ENCODE results near the gene OR10H2. TPM values are rescaled to one million over a fixed set of nuclear protein-coding genes. Genes with fewer than 3 reads are reported as not detected.

OR10H2 gene
- total and polyA plus RNA-seq, 12 donors: not detected

GRCh38 chr19:15721268-15721667, 6.6 kb upstream of the OR10H2 start:
- Histone ChIP-seq H3K4me3 (no peak overlapping the region), H3K36me3 (no peaks in the 10 kb centered on the region), H3K27me3 (peaks cover 0 to 50% (median 39%) of the 10 kb centered on the region in 7 donors), H3K4me1 (no peaks in the 10 kb centered on the region), H3K27ac (no peak overlapping the region), H3K9me3 (peaks cover 0 to 7% (median 0%) of the 10 kb centered on the region in 11 donors)
- intact Hi-C loops (cut with DNase I): no loop called here
- ATAC-seq: no peak
- TF ChIP-seq CTCF (IDR thresholded peaks at IDR 0.05): no peak
- DNase-seq: no peak
- 74 to 81% methylated on average over 1 of the region's 1 CpG for WGBS, 2 donors

GRCh38 chr19:15722956-15723355, 4.9 kb upstream of the OR10H2 start:
- Histone ChIP-seq H3K27me3 (peaks cover 0 to 44% (median 31%) of the 10 kb centered on the region in 7 donors), H3K27ac (no peak overlapping the region), H3K4me1 (no peaks in the 10 kb centered on the region), H3K9me3 (peaks cover 0 to 7% (median 0%) of the 10 kb centered on the region in 11 donors), H3K4me3 (no peak overlapping the region), H3K36me3 (no peaks in the 10 kb centered on the region)
- no peak for DNase-seq
- no peak for ATAC-seq
- 19 to 26% methylated on average over 25 of the region's 25 CpGs for WGBS, 2 donors
- intact Hi-C loops (cut with DNase I): no loop called here
- TF ChIP-seq CTCF (IDR thresholded peaks at IDR 0.05): no peak

GRCh38 chr19:15730538-15730937, 2.7 kb downstream of the OR10H2 start:
- no peak for TF ChIP-seq CTCF (IDR thresholded peaks at IDR 0.05)
- H3K27ac ChIP-seq: no peak overlapping the region
- 29 to 56% methylated on average over 1 of the region's 1 CpG for WGBS, 2 donors
- intact Hi-C loops (cut with DNase I): loop anchor here in 1 of 10 donors (5.0 kb wide), 1 partner anchor 52 kb away; no protein-coding TSS in a partner anchor
- no peak overlapping the region for H3K4me3 ChIP-seq
- H3K27me3 ChIP-seq: peaks cover 0 to 11% (median 4%) of the 10 kb centered on the region in 7 donors
- H3K4me1 ChIP-seq: peaks cover 0 to 6% (median 0%) of the 10 kb centered on the region in 9 donors
- H3K36me3 ChIP-seq: no peaks in the 10 kb centered on the region
- DNase-seq (no peak), ATAC-seq (no peak)
- peaks cover 0 to 7% (median 0%) of the 10 kb centered on the region in 11 donors for H3K9me3 ChIP-seq

GRCh38 chr19:15732388-15732787, 4.6 kb downstream of the OR10H2 start:
- ATAC-seq: peak in 5 of 8 donors; percentile 25 to 80 (median 42)
- H3K27ac ChIP-seq: peak overlapping the region in 2 of 10 donors; percentile 1 to 46
- 0 to 4% methylated on average over 1 of the region's 1 CpG for WGBS, 2 donors

More at GRCh38 chr19:15732388-15732787, 4.6 kb downstream of the OR10H2 start:
- H3K4me1 ChIP-seq: peaks cover 0 to 6% (median 0%) of the 10 kb centered on the region in 9 donors
- no peak for DNase-seq
- H3K4me3 ChIP-seq: no peak overlapping the region
- intact Hi-C loops (cut with DNase I): loop anchor here in 1 of 10 donors (5.0 kb wide), 1 partner anchor 50 kb away; no protein-coding TSS in a partner anchor
- H3K27me3 ChIP-seq: peaks cover 0 to 7% (median under 1%) of the 10 kb centered on the region in 7 donors
- H3K36me3 ChIP-seq: no peaks in the 10 kb centered on the region
- no peak for TF ChIP-seq CTCF (IDR thresholded peaks at IDR 0.05)
- H3K9me3 ChIP-seq: peaks cover 0 to 7% (median 0%) of the 10 kb centered on the region in 11 donors
